HL-60/S4 treated with retinoic acid at 250 ng/mL for 4 days and 3 days (cell line): ENCODE results near the gene DCC.

Experiments
- in situ Hi-C: fragments of 300-500 bp; cut with MboI; formaldehyde crosslinking; loops from 2 replicates; pipeline ENCODE4 v1.7.0; 2022; ENCODE audit warnings: low sequenced_read_pairs

Gene DCC

GRCh38 chr18:52999633-53000032 lies 659.6 kb downstream of the DCC start:
- in situ Hi-C loops = no loop called here

GRCh38 chr18:53004798-53005197 lies 664.8 kb downstream of the DCC start:
- in situ Hi-C loops = no loop called here

GRCh38 chr18:53018791-53019190 lies 678.8 kb downstream of the DCC start:
- in situ Hi-C loops = no loop called here

GRCh38 chr18:53025247-53025646 lies 685.2 kb downstream of the DCC start:
- in situ Hi-C loops = no loop called here

DNA sequence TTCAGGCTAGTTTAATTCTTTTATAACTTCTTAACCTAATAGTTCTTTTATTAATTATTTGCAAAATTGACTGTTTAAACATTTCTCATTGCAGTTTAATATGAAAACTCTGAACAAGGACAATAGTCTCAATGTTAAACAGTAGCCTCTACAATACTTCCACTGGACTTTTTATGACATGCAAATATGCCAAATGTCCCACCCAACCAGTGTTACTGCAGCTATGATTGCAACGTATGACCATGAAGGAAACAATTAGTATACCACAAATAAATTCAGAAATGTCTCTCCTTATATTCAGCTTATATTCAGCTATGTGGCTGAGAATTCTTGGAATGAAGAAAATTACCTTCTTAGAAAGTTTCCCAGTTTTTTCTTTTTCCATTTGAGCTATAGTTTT lies 688.6 kb downstream of the DCC start:
- in situ Hi-C loops = no loop called here

- in situ Hi-C loops = no loop called here
Observed at GRCh38 chr18:53033128-53033527, 693.1 kb downstream of the DCC start.

DNA sequence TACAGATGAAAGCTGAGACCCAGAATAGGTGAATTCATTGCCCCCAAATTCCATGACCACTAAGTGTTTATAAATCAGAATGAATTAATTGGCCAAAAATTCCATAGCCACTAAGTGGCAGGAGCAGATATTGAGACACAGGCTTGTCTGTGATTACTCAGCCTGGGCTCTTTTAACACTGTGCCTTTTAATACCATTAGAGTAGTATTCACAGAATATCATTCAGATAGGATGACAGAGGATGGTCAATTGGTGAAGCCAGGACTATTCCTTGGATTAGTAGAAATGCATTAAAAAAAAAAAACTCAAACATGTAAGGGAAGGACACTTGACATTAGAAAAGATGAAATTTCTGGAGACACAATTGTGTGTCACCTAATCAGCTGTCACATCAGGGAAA lies 698.6 kb downstream of the DCC start:
- in situ Hi-C loops = no loop called here

GRCh38 chr18:53040286-53040685 lies 700.3 kb downstream of the DCC start:
- in situ Hi-C loops = no loop called here

- in situ Hi-C loops = no loop called here
Observed at GRCh38 chr18:53056064-53056463, 716.1 kb downstream of the DCC start.

GRCh38 chr18:53070788-53071187 lies 730.8 kb downstream of the DCC start:
- in situ Hi-C loops = no loop called here

GRCh38 chr18:53080687-53081086 lies 740.7 kb downstream of the DCC start:
- in situ Hi-C loops = no loop called here

DNA sequence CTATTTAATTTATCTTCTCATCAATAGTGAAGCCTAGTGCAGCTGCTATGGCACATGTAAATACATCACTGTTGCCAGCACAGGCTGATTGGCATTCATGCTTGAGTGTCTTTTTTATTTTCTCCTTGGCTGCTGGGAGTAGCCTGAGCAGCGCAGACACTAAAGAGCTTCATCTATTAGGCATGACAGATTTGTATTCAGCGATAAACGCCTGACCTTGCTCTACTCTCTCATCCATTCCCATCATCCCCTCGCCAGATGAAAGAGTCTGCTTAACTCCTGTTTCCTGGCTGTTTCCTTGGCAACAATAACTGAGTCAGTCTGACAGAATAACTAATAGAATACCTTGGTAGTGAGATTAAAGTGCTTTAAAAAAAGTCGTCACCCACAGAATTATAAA lies 753.6 kb downstream of the DCC start:
- in situ Hi-C loops = no loop called here

DNA sequence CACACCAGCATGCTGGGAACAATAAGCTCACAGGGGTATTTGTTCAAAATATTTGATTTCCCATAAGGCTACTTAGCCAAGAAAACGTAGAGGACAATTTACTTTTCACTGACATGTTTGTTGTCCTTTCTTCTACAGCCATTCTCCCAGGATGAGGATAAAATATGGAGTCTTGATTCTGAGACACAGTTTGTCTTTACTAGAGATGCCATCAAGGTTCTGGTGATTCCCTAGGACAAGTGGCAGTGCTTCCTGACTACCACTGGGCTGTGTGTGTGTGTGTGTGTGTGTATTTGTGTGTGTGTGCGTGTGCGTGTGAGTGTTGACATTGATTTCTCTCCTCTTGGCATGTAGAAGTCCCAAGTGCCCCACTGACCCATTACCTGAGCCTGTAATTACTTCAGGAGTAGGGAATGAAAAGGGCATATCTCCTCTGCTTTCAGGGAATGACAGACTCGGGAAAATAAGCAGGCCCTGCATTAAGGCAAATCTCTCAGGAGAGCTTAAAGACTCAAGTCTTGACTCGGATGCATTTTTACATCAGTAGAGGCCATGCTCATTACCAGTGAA lies 761.6 kb downstream of the DCC start:
- in situ Hi-C loops = no loop called here

DNA sequence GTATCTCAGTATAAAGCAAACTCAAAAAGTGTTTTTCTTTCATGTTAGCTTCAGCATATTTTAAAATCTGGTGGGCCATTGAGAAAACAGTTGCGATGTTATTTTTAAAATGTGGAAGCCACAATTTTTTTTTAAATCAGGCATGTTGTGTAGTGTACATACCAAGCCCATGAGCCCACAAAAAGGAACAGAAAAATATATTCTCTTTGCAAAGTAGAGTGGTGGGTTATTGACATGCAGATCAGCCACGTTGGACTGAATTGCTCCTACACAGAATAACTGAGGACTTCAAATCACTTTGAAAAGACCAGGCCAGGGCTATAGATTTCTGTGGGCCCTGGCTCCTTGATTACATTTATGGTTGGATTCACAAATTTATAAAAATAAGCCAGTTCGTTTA lies 774.4 kb downstream of the DCC start:
- in situ Hi-C loops = no loop called here

GRCh38 chr18:53115876-53116585 lies 776.0 kb downstream of the DCC start:
- in situ Hi-C loops = no loop called here

DNA sequence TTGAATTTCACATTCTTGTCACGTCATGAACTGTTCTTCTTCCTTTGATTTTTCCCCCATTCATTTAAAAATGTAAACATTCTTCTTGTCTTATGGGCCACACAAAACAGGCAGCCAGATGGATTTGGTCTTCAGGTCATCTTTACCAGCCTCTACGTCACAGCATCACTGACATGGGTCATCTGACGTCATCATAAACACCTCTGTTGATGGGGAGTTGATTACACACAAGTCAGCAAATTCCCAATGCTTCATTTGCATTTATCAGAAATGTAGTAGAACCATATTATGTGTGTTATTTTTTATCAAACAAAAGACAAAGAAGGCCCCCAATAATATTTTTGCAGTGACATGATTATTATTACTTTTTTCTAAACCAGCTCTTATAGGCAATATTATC lies 777.9 kb downstream of the DCC start:
- in situ Hi-C loops = no loop called here

DNA sequence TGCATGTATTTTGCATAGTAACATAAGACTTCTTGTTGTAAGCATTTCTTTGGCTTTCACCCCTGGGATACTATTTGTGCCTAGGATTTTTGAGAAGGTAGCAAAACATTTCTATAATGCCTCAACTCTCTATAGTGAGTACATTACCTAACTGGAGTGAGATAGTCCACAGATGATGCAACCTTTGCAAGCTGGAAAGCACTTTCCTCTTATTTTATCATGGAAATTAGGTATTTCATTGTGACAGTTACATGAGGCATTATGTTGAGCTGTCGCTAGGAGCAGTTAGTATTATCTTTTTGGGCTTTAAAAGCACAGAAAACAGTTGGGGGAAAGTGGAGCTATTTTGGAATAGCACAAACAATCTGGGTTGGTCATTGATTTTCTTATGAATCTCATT lies 786.2 kb downstream of the DCC start:
- in situ Hi-C loops = no loop called here

DNA sequence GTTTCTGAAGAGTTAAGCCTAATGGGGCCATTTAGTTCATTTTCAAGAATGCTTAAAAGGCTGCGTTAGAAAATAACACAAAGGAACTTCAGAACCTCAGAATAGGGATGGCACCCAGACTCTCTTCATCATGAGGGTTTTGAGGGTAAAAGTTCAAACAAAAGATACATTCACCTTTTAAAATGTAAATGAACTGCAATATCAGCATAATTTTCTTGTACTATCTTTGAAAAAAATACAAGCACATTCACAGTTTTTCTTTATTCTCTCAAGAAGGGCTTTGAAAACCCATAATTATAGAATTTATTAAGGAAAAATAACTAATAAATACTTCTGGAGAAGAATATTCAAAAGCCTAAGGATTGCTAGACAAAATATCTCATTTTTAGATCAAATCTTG lies 791.0 kb downstream of the DCC start:
- in situ Hi-C loops = no loop called here

DNA sequence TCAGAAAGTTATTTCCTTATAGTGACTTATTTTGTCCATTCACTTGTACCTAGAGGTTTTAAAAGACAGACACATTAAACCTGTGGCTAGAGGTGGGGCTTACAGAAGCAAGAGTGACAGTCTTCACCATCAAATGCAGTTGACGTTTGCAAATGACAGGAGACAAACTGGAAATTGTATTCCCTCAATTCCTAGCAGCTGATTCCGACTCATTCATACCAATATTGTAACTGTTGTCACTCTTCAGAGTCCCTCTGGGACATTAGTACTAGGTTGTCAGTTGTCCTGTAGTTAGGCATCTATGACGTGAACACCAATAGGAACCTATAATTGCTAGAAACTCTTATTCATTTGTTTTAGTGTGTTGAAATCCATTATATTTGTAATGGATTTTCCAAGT lies 794.7 kb downstream of the DCC start:
- in situ Hi-C loops = no loop called here

DNA sequence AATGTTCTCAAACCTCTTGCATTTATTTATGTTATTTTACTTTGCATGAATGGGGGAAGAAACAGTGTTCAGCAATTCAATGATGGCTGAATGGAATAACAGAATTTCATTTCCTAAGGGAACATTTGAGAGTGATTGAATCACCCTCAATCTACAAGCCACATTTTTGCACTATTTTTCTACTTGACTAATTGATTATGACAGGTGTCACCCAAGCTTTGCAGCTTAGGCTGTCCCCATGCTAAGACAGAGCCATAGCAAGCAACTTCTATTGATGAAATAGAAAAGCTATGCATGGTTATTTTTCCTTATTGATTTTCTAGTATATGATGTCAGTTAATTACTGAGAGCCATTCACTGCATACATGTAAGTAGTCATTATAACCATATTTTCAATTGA lies 795.7 kb downstream of the DCC start:
- in situ Hi-C loops = no loop called here

DNA sequence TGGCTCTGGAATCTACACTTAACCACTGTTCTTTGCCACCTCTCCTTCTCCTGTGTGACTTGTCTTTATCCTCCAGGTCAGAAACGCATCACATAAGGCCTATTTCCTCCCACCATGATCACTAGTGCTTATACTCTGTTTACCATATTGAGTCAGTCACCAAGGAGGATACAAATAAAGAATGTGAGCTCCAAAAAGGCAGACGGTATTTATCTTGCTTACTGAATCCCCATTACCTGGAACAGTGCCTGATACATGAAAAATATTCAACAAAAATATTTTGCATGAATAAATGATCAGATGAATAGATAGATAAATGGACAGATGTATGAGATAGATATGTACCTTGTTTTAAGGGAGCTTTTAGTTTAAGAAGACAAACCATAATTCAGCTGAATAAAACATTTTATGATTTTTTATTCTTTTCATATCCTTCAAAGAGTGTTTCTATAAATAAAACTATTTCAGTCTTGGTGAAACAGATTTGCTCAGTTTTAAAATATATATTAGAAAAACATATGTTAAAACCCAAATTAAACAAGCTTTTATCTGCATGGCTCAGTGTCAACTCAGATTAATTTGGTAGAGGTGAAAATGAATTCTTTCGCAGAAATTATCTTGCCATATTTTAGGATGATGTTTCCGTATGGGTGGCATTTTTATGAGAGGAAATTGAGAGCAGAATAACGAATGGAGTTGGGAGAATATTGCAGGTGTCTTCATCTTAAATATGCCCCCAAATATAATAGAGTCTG lies 799.9 kb downstream of the DCC start:
- in situ Hi-C loops = no loop called here

GRCh38 chr18:53142005-53142404 lies 802.0 kb downstream of the DCC start:
- in situ Hi-C loops = no loop called here
